Measurements from ENCODE around the gene HGD. TPM values are rescaled to one million over a fixed set of nuclear protein-coding genes. Genes with fewer than 3 reads are reported as not detected.
A peak's percentile ranks its signal among the peaks of the same experiment; 100 is the strongest.

The HGD gene
- total RNA-seq, 1 donor from 2014 or later, result 0.52 TPM

GRCh38 chr3:120684896-120685295 lies 2.9 kb upstream of the HGD start:
- H3K4me2 ChIP-seq (ENCODE audit: low read length), result no peak overlapping the region
- no peaks in the 10 kb centered on the region for H3K9me3 ChIP-seq (ENCODE audit: insufficient read depth, low read depth, low read length)
- TF ChIP-seq EZH2 (IDR thresholded peaks at IDR 0.05; ENCODE audit: insufficient read depth, low read length), result no peak
- TF ChIP-seq CTCF (IDR thresholded peaks at IDR 0.05; ENCODE audit: insufficient read depth, low read depth, low read length), result no peak
- no peak overlapping the region for H3K4me3 ChIP-seq (ENCODE audit: insufficient read depth, low read depth, low read length)
- DNase-seq (ENCODE audit: low read depth) (no peak), FAIRE-seq (no peak)
- no peaks in the 10 kb centered on the region for H3K4me1 ChIP-seq (ENCODE audit: insufficient read depth, low read length)
- H4K20me1 ChIP-seq (ENCODE audit: insufficient read depth, low read length), result no peaks in the 10 kb centered on the region
- H3K27me3 Mint-ChIP-seq (ENCODE audit: low read depth, unreplicated experiment), result no peaks in the 10 kb centered on the region
- no peak overlapping the region for H2AFZ ChIP-seq (ENCODE audit: low read depth, low read length)
- no peak overlapping the region for H3K9ac ChIP-seq (ENCODE audit: low read length)
- peaks cover 26% of the 10 kb centered on the region for H3K4me1 Mint-ChIP-seq (ENCODE audit: low read depth, unreplicated experiment)
- H3K27ac ChIP-seq (ENCODE audit: low read depth, low read length), result no peak overlapping the region
- H3K9me3 Mint-ChIP-seq (ENCODE audit: unreplicated experiment), result no peaks in the 10 kb centered on the region
- H3K79me2 ChIP-seq (ENCODE audit: insufficient read depth, low read length), result no peaks in the 10 kb centered on the region
- no peaks in the 10 kb centered on the region for H3K27me3 ChIP-seq (ENCODE audit: insufficient read depth, low read length)
- no peak overlapping the region for H3K27ac Mint-ChIP-seq (ENCODE audit: unreplicated experiment)
- no peaks in the 10 kb centered on the region for H3K36me3 ChIP-seq (ENCODE audit: insufficient read depth, low read length)
- no peak overlapping the region for H3K4me3 Mint-ChIP-seq (ENCODE audit: unreplicated experiment)
- H3K36me3 Mint-ChIP-seq (ENCODE audit: low read depth, unreplicated experiment), result peaks cover 2% of the 10 kb centered on the region

GRCh38 chr3:120683671-120684301 lies 1.7 kb upstream of the HGD start:
- Mint-ChIP-seq H3K27ac (ENCODE audit: unreplicated experiment) (no peak overlapping the region), H3K4me3 (ENCODE audit: unreplicated experiment) (no peak overlapping the region), H3K27me3 (ENCODE audit: low read depth, unreplicated experiment) (no peaks in the 10 kb centered on the region), H3K4me1 (ENCODE audit: low read depth, unreplicated experiment) (peaks cover 23% of the 10 kb centered on the region), H3K9me3 (ENCODE audit: unreplicated experiment) (peaks cover 4% of the 10 kb centered on the region), H3K36me3 (ENCODE audit: low read depth, unreplicated experiment) (peaks cover 2% of the 10 kb centered on the region)
- Histone ChIP-seq H2AFZ (ENCODE audit: low read depth, low read length) (no peak overlapping the region), H3K4me1 (ENCODE audit: insufficient read depth, low read length) (peaks cover under 1% of the 10 kb centered on the region), H3K9me3 (ENCODE audit: insufficient read depth, low read depth, low read length) (no peaks in the 10 kb centered on the region), H3K79me2 (ENCODE audit: insufficient read depth, low read length) (no peaks in the 10 kb centered on the region), H3K4me2 (ENCODE audit: low read length) (no peak overlapping the region), H3K36me3 (ENCODE audit: insufficient read depth, low read length) (no peaks in the 10 kb centered on the region), H3K27me3 (ENCODE audit: insufficient read depth, low read length) (no peaks in the 10 kb centered on the region), H3K27ac (ENCODE audit: low read depth, low read length) (no peak overlapping the region), H4K20me1 (ENCODE audit: insufficient read depth, low read length) (no peaks in the 10 kb centered on the region), H3K4me3 (ENCODE audit: insufficient read depth, low read depth, low read length) (no peak overlapping the region), H3K9ac (ENCODE audit: low read length) (no peak overlapping the region)
- DNase-seq (ENCODE audit: low read depth) (no peak), FAIRE-seq (no peak)
- TF ChIP-seq CTCF (IDR thresholded peaks at IDR 0.05; ENCODE audit: insufficient read depth, low read depth, low read length), result no peak
- TF ChIP-seq EZH2 (IDR thresholded peaks at IDR 0.05; ENCODE audit: insufficient read depth, low read length), result no peak

- Histone ChIP-seq H3K27me3 (ENCODE audit: insufficient read depth, low read length) (no peaks in the 10 kb centered on the region), H3K4me2 (ENCODE audit: low read length) (no peak overlapping the region), H3K27ac (ENCODE audit: low read depth, low read length) (no peak overlapping the region), H3K9me3 (ENCODE audit: insufficient read depth, low read depth, low read length) (no peaks in the 10 kb centered on the region), H3K36me3 (ENCODE audit: insufficient read depth, low read length) (no peaks in the 10 kb centered on the region), H4K20me1 (ENCODE audit: insufficient read depth, low read length) (no peaks in the 10 kb centered on the region), H2AFZ (ENCODE audit: low read depth, low read length) (no peak overlapping the region), H3K9ac (ENCODE audit: low read length) (no peak overlapping the region), H3K4me3 (ENCODE audit: insufficient read depth, low read depth, low read length) (no peak overlapping the region), H3K4me1 (ENCODE audit: insufficient read depth, low read length) (peaks cover 6% of the 10 kb centered on the region), H3K79me2 (ENCODE audit: insufficient read depth, low read length) (no peaks in the 10 kb centered on the region)
- FAIRE-seq (no peak), DNase-seq (ENCODE audit: low read depth) (peak; percentile 2)
- Mint-ChIP-seq H3K9me3 (ENCODE audit: unreplicated experiment) (peaks cover 4% of the 10 kb centered on the region), H3K36me3 (ENCODE audit: low read depth, unreplicated experiment) (peaks cover 2% of the 10 kb centered on the region), H3K27me3 (ENCODE audit: low read depth, unreplicated experiment) (no peaks in the 10 kb centered on the region), H3K27ac (ENCODE audit: unreplicated experiment) (no peak overlapping the region), H3K4me1 (ENCODE audit: low read depth, unreplicated experiment) (peaks cover 25% of the 10 kb centered on the region), H3K4me3 (ENCODE audit: unreplicated experiment) (no peak overlapping the region)
- no peak for TF ChIP-seq CTCF (IDR thresholded peaks at IDR 0.05; ENCODE audit: insufficient read depth, low read depth, low read length)
These were observed 1.2 kb upstream of the HGD start for GRCh38 chr3:120683213-120683612.

Data from astrocyte (in vitro differentiated cells and primary cell).